Osteoblast (primary cell): ENCODE data around the gene ELP4. TPM values are rescaled to one million over a fixed set of nuclear protein-coding genes. Genes with fewer than 3 reads are reported as not detected.

Source experiments
- DNase-seq: peaks from one replicate; pipeline ENCODE4 v3.0.0; 2011; ENCODE audit warnings: low spot score, mixed read lengths; ENCODE audit not compliant: insufficient read length; ENCODE audit errors: missing footprints
- H2AFZ ChIP-seq: 2 replicates; pipeline ENCODE4 v1.6.0; 2011; ENCODE audit warnings: mild to moderate bottlenecking, low read length
- H3K27ac ChIP-seq: 2 replicates; pipeline ENCODE4 v1.5.1; 2011; ENCODE audit warnings: mild to moderate bottlenecking, low read depth, low read length, moderate library complexity
- H3K27me3 ChIP-seq: 2 replicates; pipeline ENCODE4 v1.6.0; 2012; ENCODE audit warnings: mild to moderate bottlenecking, control low read depth, inconsistent platforms, low read length, moderate library complexity; ENCODE audit not compliant: insufficient read depth
- H3K36me3 ChIP-seq: 2 replicates; pipeline ENCODE4 v1.5.1; 2011; ENCODE audit warnings: mild to moderate bottlenecking, low read length, control low read depth, moderate library complexity; ENCODE audit not compliant: insufficient read depth
- H3K4me1 ChIP-seq: 2 replicates; pipeline ENCODE4 v1.5.1; 2011; ENCODE audit warnings: mild to moderate bottlenecking, low read length, control low read depth, moderate library complexity; ENCODE audit not compliant: insufficient read depth
- H3K4me2 ChIP-seq: 2 replicates; pipeline ENCODE4 v1.6.0; 2011; ENCODE audit warnings: mild to moderate bottlenecking, low read length; ENCODE audit not compliant: insufficient read depth
- H3K4me3 ChIP-seq: fragments of 200-600 bp; sonication (generic); 3 replicates; pipeline ENCODE4 v1.5.1; 2012; ENCODE audit warnings: mild to moderate bottlenecking, low read length, inconsistent platforms; ENCODE audit not compliant: insufficient read depth
- H3K79me2 ChIP-seq: 2 replicates; pipeline ENCODE4 v1.6.0; 2012; ENCODE audit warnings: mild to moderate bottlenecking, low read length, control low read depth, inconsistent platforms; ENCODE audit not compliant: insufficient read depth
- H3K9me3 ChIP-seq: 2 replicates; pipeline ENCODE4 v1.5.1; 2011; ENCODE audit warnings: low read depth, low read length, control low read depth
- H4K20me1 ChIP-seq: 2 replicates; pipeline ENCODE4 v1.6.0; 2012; ENCODE audit warnings: mild to moderate bottlenecking, low read length, control low read depth; ENCODE audit not compliant: insufficient read depth
- total RNA-seq: library from RNA; depleted of rRNA; stranded (reverse); fragments of >200 nt; gene quantifications from 2 replicates; pipeline ENCODE4 v1.2.3, GENCODE V29; 2012
- TF ChIP-seq, protein P1 (sequence below): IDR thresholded peaks from 2 replicates; pipeline ENCODE4 v1.5.1; 2011; ENCODE audit warnings: mild to moderate bottlenecking, low read depth, low read length, moderate library complexity; ENCODE audit errors: extremely low read depth

Gene ELP4
- total RNA-seq, 1 donor: 16.3 TPM

DNA sequence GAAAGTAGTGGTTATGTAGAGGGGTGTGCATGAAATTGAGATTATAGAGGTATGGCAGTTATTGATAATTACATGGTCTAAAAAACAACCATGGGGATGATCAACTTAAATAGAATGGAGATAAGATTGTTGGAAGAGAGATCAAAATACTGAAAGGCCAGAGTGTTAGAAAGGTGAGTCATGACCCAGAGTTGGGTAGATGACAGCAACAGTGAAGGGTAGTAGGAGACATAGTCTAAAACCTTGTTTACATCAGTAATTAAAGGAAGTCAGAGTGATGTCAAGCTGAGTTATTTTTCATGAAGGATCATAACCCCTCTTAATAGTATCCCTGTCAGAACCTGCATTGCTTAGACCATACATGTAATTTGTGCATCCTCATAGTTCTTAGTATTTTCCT lies 110.9 kb downstream of the ELP4 start:
- H3K4me3 ChIP-seq: no peak overlapping the region
- no peaks in the 10 kb centered on the region for H3K79me2 ChIP-seq
- no peak for DNase-seq
- H3K27ac ChIP-seq: no peak overlapping the region
- no peaks in the 10 kb centered on the region for H3K4me1 ChIP-seq
- no peak overlapping the region for H3K4me2 ChIP-seq
- no peaks in the 10 kb centered on the region for H4K20me1 ChIP-seq
- H3K27me3 ChIP-seq: no peaks in the 10 kb centered on the region
- no peak overlapping the region for H2AFZ ChIP-seq
- H3K9me3 ChIP-seq: no peaks in the 10 kb centered on the region
- no peaks in the 10 kb centered on the region for H3K36me3 ChIP-seq
- TF ChIP-seq, protein P1, sequence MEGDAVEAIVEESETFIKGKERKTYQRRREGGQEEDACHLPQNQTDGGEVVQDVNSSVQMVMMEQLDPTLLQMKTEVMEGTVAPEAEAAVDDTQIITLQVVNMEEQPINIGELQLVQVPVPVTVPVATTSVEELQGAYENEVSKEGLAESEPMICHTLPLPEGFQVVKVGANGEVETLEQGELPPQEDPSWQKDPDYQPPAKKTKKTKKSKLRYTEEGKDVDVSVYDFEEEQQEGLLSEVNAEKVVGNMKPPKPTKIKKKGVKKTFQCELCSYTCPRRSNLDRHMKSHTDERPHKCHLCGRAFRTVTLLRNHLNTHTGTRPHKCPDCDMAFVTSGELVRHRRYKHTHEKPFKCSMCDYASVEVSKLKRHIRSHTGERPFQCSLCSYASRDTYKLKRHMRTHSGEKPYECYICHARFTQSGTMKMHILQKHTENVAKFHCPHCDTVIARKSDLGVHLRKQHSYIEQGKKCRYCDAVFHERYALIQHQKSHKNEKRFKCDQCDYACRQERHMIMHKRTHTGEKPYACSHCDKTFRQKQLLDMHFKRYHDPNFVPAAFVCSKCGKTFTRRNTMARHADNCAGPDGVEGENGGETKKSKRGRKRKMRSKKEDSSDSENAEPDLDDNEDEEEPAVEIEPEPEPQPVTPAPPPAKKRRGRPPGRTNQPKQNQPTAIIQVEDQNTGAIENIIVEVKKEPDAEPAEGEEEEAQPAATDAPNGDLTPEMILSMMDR: no peak

DNA sequence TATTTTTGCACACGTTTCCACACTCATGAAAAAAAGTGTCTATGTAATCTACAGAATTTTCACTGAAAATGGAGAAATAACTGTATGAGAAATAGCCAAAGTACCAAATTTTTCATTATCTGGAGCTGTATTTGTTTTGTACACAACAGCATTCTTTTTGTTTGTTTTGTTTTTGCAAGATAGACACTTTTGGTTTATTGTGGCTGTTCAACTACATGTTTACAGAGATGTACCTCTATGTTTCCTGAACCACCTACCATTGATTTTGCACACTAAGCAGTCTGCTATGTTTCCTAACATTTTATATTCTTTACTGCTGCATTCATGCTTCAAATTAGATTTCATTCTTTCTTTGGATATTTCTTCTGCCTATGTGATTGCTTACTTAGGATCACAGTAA lies 116.3 kb downstream of the ELP4 start:
- Histone ChIP-seq H3K4me3 (no peak overlapping the region), H4K20me1 (no peaks in the 10 kb centered on the region), H3K4me1 (no peaks in the 10 kb centered on the region), H3K4me2 (no peak overlapping the region), H2AFZ (no peak overlapping the region), H3K27me3 (no peaks in the 10 kb centered on the region), H3K79me2 (no peaks in the 10 kb centered on the region), H3K36me3 (no peaks in the 10 kb centered on the region), H3K27ac (no peak overlapping the region), H3K9me3 (no peaks in the 10 kb centered on the region)
- no peak for DNase-seq
- TF ChIP-seq, protein P1: no peak

DNA sequence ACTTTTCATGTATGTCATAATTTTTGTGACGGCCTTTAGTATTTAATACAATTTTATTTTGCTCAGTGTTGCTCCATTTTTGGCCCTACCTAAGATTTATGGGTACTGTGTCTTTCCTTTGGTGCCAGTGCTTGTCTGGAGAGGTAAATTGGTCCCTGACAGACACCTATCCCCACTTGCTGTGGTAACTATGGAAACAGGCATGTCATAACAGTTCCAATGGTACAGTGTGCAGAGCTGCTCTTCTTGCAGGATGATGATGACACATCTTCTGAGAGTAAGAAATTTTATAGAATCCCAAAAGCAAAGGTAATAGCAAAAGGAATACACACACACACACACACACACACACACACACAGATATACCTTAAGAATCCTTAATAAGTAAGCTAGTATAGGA lies 118.5 kb downstream of the ELP4 start:
- Histone ChIP-seq H4K20me1 (no peaks in the 10 kb centered on the region), H3K4me2 (no peak overlapping the region), H3K36me3 (no peaks in the 10 kb centered on the region), H3K9me3 (no peaks in the 10 kb centered on the region), H3K27me3 (no peaks in the 10 kb centered on the region), H2AFZ (no peak overlapping the region), H3K27ac (no peak overlapping the region), H3K4me1 (no peaks in the 10 kb centered on the region), H3K4me3 (no peak overlapping the region), H3K79me2 (no peaks in the 10 kb centered on the region)
- TF ChIP-seq, protein P1: no peak
- no peak for DNase-seq

DNA sequence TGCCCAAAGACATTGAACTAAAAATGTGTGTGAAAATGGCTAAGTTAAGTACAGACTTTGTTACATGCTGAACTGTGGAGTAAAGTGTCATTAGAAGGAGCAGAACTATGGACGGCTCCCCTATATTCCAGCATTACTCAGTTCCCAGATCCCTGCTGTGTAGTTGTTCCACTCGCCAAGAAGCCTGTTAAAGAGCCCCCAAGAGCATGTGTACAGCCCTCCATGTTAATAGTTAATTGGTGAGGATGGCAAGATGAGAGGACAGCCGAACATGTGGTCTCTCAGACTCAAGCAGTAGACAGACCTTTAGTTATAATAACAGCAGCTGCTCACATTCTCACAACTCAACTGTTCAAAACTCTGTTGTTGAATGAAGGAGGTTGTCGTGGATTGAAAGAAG lies 127.4 kb downstream of the ELP4 start:
- Histone ChIP-seq H3K9me3 (no peaks in the 10 kb centered on the region), H3K4me2 (no peak overlapping the region), H3K79me2 (no peaks in the 10 kb centered on the region), H3K4me1 (no peaks in the 10 kb centered on the region), H4K20me1 (no peaks in the 10 kb centered on the region), H3K4me3 (no peak overlapping the region), H3K27ac (no peak overlapping the region), H3K27me3 (no peaks in the 10 kb centered on the region), H3K36me3 (no peaks in the 10 kb centered on the region), H2AFZ (no peak overlapping the region)
- no peak for DNase-seq
- TF ChIP-seq, protein P1: no peak
